DOHH2 (cell line): ENCODE data around the gene CNIH2.
A peak's percentile ranks its signal among the peaks of the same experiment; 100 is the strongest.

Experiments
- H3F3A ChIP-seq: fragments of 200-600 bp; sonication (generic), shearing (Covaris generic); 2 replicates; pipeline ENCODE4 v1.6.0; 2016; ENCODE audit warnings: antibody characterized with exemption, mild to moderate bottlenecking; ENCODE audit not compliant: control insufficient read depth, insufficient read depth
- H3K27ac ChIP-seq: fragments of 200-600 bp; sonication (generic); 2 replicates; pipeline ENCODE4 v1.5.1; 2014; ENCODE audit warnings: low read depth, mild to moderate bottlenecking, low read length, moderate library complexity
- H3K27me3 ChIP-seq: fragments of 200-600 bp; sonication (generic); 2 replicates; pipeline ENCODE4 v1.6.1; 2014; ENCODE audit warnings: mild to moderate bottlenecking, low read length, mixed read lengths; ENCODE audit not compliant: control insufficient read depth
- H3K36me3 ChIP-seq: fragments of 200-600 bp; sonication (generic); 2 replicates; pipeline ENCODE4 v1.6.1; 2014; ENCODE audit warnings: mild to moderate bottlenecking, low read length, moderate library complexity, mixed read lengths; ENCODE audit not compliant: control insufficient read depth
- H3K4me1 ChIP-seq: fragments of 200-600 bp; sonication (generic); 2 replicates; pipeline ENCODE4 v1.6.1; 2014; ENCODE audit warnings: mild to moderate bottlenecking, low read length, mixed read lengths; ENCODE audit not compliant: control insufficient read depth
- H3K4me2 ChIP-seq: fragments of 200-600 bp; sonication (generic); 2 replicates; pipeline ENCODE4 v1.6.0; 2014; ENCODE audit warnings: mild to moderate bottlenecking, low read length, moderate library complexity
- H3K4me3 ChIP-seq: fragments of 200-600 bp; sonication (generic); 2 replicates; pipeline ENCODE4 v1.5.1; 2014; ENCODE audit warnings: mild to moderate bottlenecking, low read length, mixed read lengths
- H3K79me2 ChIP-seq: fragments of 200-600 bp; sonication (generic); 2 replicates; pipeline ENCODE4 v1.6.1; 2014; ENCODE audit warnings: mild to moderate bottlenecking, low read length, mixed read lengths; ENCODE audit not compliant: control insufficient read depth
- H3K9me2 ChIP-seq: fragments of 200-600 bp; sonication (generic); replicated peaks from 2 replicates; pipeline ENCODE4 v1.6.1; 2014; ENCODE audit warnings: mild to moderate bottlenecking, low read length, mixed read lengths; ENCODE audit not compliant: control insufficient read depth
- H3K9me3 ChIP-seq: fragments of 200-600 bp; sonication (generic); 2 replicates; pipeline ENCODE4 v1.6.1; 2014; ENCODE audit warnings: antibody characterized with exemption, low read length, mixed read lengths; ENCODE audit not compliant: control insufficient read depth, insufficient read depth
- H4K20me1 ChIP-seq: fragments of 200-600 bp; sonication (generic); 2 replicates; pipeline ENCODE4 v1.6.0; 2014; ENCODE audit warnings: low read depth, mild to moderate bottlenecking, antibody characterized with exemption, low read length, moderate library complexity; ENCODE audit not compliant: control insufficient read depth, insufficient read depth
- EZH2phosphoT487 ChIP-seq: fragments of 200-600 bp; sonication (generic); IDR thresholded peaks from 2 replicates; pipeline ENCODE4 v1.6.1; 2017; ENCODE audit warnings: borderline replicate concordance, mild to moderate bottlenecking, antibody characterized with exemption, low read length, moderate library complexity, mixed read lengths
- TF ChIP-seq, protein P1 (sequence below): fragments of 200-600 bp; sonication (generic); IDR thresholded peaks from one replicate; pipeline ENCODE4 v1.5.1; 2014; ENCODE audit warnings: antibody characterized with exemption, mild to moderate bottlenecking, low read depth, low read length; ENCODE audit not compliant: poor library complexity, severe bottlenecking

Gene CNIH2

GRCh38 chr11:66313321-66314185 lies 35.6 kb downstream of the CNIH2 start:
- Histone ChIP-seq H3K36me3 (no peaks in the 10 kb centered on the region), H3K4me3 (peak overlapping the region; percentile 52), H3K27me3 (no peaks in the 10 kb centered on the region), H4K20me1 (no peaks in the 10 kb centered on the region), H3F3A (peaks cover 9% of the 10 kb centered on the region), H3K4me2 (peak overlapping the region; percentile 55), H3K9me3 (no peaks in the 10 kb centered on the region), H3K9me2 (no peaks in the 10 kb centered on the region), H3K79me2 (no peaks in the 10 kb centered on the region), H3K27ac (no peak overlapping the region), H3K4me1 (peaks cover 40% of the 10 kb centered on the region)
- no peak for TF ChIP-seq EZH2phosphoT487
- TF ChIP-seq, protein P1, sequence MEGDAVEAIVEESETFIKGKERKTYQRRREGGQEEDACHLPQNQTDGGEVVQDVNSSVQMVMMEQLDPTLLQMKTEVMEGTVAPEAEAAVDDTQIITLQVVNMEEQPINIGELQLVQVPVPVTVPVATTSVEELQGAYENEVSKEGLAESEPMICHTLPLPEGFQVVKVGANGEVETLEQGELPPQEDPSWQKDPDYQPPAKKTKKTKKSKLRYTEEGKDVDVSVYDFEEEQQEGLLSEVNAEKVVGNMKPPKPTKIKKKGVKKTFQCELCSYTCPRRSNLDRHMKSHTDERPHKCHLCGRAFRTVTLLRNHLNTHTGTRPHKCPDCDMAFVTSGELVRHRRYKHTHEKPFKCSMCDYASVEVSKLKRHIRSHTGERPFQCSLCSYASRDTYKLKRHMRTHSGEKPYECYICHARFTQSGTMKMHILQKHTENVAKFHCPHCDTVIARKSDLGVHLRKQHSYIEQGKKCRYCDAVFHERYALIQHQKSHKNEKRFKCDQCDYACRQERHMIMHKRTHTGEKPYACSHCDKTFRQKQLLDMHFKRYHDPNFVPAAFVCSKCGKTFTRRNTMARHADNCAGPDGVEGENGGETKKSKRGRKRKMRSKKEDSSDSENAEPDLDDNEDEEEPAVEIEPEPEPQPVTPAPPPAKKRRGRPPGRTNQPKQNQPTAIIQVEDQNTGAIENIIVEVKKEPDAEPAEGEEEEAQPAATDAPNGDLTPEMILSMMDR: peak; percentile 34

DNA sequence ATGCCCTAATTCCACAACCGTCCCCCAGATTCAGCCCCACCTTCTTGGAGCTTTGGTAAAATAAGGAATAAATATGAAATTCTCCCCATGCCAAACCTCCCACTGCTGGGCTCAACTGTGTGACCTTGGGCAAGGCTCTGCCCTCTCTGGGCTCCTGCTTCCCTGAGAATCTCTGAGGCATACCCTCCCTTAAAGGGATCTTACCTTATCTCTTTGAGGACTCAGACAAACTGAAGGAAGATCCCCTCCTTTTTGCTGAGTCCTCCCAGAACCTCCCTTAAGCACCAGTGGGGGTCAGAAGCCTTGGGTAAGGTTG lies 36.2 kb downstream of the CNIH2 start:
- Histone ChIP-seq H3K4me2 (no peak overlapping the region), H3K27me3 (no peaks in the 10 kb centered on the region), H3K27ac (no peak overlapping the region), H3K4me1 (peaks cover 46% of the 10 kb centered on the region), H4K20me1 (no peaks in the 10 kb centered on the region), H3K36me3 (no peaks in the 10 kb centered on the region), H3K9me2 (no peaks in the 10 kb centered on the region), H3F3A (peaks cover 11% of the 10 kb centered on the region), H3K79me2 (no peaks in the 10 kb centered on the region), H3K9me3 (no peaks in the 10 kb centered on the region), H3K4me3 (no peak overlapping the region)
- no peak for TF ChIP-seq EZH2phosphoT487
- TF ChIP-seq, protein P1: no peak

DNA sequence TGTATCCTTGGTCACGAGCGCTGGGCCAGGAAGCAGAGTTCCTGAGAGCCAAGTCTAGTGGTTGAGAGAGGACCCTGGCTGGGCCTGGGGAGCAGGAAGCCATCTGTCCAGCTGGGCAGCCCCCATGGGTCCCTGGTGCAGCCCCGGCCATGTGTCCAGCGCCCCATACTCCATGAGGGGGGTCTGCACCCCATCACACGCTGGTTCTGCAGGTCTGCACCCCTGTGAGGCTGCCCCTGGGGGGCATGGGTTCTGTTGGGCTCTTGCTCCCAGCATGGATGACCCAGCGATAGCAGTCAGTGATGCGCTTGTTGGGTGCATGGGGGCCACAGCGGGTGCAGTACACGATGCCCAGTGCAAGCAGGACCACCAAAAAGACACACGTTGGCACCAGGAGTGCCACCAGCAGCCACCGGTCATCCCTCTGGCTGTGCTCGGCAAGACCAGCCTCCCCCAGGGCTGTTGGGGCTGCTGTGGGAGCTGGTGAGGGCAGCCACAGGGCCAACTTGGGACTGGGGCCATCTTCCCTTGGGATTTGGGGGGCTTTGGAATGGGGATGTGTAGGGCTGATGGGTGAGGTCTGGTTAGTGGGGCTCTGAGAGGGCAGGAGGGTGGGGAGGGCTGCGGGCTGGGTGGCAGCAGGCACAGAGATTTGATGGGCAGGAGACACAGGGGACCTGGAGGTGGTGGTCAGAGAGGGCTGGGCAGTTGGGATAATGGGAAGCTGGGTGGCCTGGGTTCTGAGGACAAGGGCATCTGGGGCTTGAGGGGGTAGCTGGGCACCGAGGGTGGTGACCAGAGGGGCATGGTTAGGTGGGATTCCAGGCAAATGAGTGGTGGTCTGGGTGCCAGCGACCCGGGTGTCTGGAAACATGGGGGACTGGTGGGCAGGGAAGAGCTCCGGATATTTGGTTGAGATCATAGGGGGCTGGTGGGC lies 36.9 kb downstream of the CNIH2 start:
- Histone ChIP-seq H3K36me3 (no peaks in the 10 kb centered on the region), H3K4me3 (no peak overlapping the region), H3K79me2 (no peaks in the 10 kb centered on the region), H3K27me3 (no peaks in the 10 kb centered on the region), H4K20me1 (no peaks in the 10 kb centered on the region), H3K4me1 (peaks cover 49% of the 10 kb centered on the region), H3K9me3 (peaks cover 3% of the 10 kb centered on the region; the same call in 1 of the 2 replicates), H3F3A (peaks cover 11% of the 10 kb centered on the region), H3K4me2 (no peak overlapping the region), H3K9me2 (no peaks in the 10 kb centered on the region), H3K27ac (no peak overlapping the region)
- no peak for TF ChIP-seq EZH2phosphoT487
- TF ChIP-seq, protein P1: no peak
